ENCODE results near the gene LILRB2. TPM values are rescaled to one million over a fixed set of nuclear protein-coding genes. Genes with fewer than 3 reads are reported as not detected.
"Not testable (repeated sequence)": the region's sequence is repeated elsewhere in the genome, so short reads cannot be mapped to it uniquely, and the experiment has no call there.

The LILRB2 gene
- total and polyA plus RNA-seq, 4 donors, result 9.1 to 202 (median 27.9) TPM

DNA sequence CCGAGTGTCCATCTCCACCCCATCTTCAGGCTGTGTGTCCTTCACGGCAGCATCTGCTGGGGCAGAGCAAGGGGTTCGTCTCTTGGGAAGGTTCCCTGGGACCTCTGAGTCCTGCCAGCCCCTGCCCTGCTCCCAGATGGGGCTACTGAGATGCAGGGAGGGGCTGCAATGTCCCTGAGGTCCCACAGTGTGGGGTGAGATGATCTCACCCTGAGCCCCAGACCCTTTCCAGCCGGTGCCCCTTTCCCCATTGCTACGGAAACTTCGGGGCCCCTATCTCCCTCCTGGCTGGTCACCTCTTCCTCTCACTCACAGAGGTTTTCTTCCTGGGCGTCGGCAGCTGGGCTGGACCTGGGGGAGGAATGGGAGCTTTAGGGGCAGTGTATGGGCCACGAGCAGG, 5.0 kb downstream of the LILRB2 start:
- Histone ChIP-seq H3K36me3 (ENCODE audit: control insufficient read depth in 4 of 4, insufficient read depth in 4 of 4, low read length in 4 of 4) (no peaks in the 10 kb centered on the region), H3K9ac (ENCODE audit: insufficient read depth in 1 of 2, low read length in 2 of 2) (no peak overlapping the region), H3K4me1 (ENCODE audit: control insufficient read depth in 5 of 5, insufficient read depth in 5 of 5, low read length in 5 of 5) (no peaks in the 10 kb centered on the region), H3K27me3 (ENCODE audit: control insufficient read depth in 3 of 3, insufficient read depth in 3 of 3, low read length in 2 of 3) (peaks cover 0 to 13% (median 0%) of the 10 kb centered on the region in 3 donors), H3K27ac (ENCODE audit: low read depth in 1 of 2, low read length in 1 of 2) (no peak overlapping the region), H3K9me3 (ENCODE audit: control insufficient read depth in 4 of 4, insufficient read depth in 3 of 4, low read length in 3 of 4) (no peaks in the 10 kb centered on the region), H3K4me3 (no peak overlapping the region)
- DNase-seq (no peak), ATAC-seq (ENCODE audit: insufficient read depth, low FRiP score) (no peak)
- no peak for TF ChIP-seq CTCF (IDR thresholded peaks at IDR 0.05; ENCODE audit: control extremely low read depth, extremely low read depth)
- WGBS, 2 donors, result 61 to 86% methylated on average over 8 to 9 of the region's 9 CpGs

GRCh38 chr19:54274516-54274915, 6.4 kb downstream of the LILRB2 start:
- ATAC-seq (ENCODE audit: insufficient read depth, low FRiP score); H3K4me3 ChIP-seq; H3K9ac ChIP-seq (ENCODE audit: insufficient read depth in 1 of 2, low read length in 2 of 2); H3K27me3 ChIP-seq (ENCODE audit: control insufficient read depth in 3 of 3, insufficient read depth in 3 of 3, low read length in 2 of 3); H3K9me3 ChIP-seq (ENCODE audit: control insufficient read depth in 4 of 4, insufficient read depth in 3 of 4, low read length in 3 of 4); H3K27ac ChIP-seq (ENCODE audit: low read depth in 1 of 2, low read length in 1 of 2); H3K4me1 ChIP-seq (ENCODE audit: control insufficient read depth in 5 of 5, insufficient read depth in 5 of 5, low read length in 5 of 5); H3K36me3 ChIP-seq (ENCODE audit: control insufficient read depth in 4 of 4, insufficient read depth in 4 of 4, low read length in 4 of 4): not testable (repeated sequence)
- 63 to 85% methylated on average over 8 to 9 of the region's 9 CpGs for WGBS, 2 donors
- DNase-seq, result peak in 1 of 3 donors; percentile 1

DNA sequence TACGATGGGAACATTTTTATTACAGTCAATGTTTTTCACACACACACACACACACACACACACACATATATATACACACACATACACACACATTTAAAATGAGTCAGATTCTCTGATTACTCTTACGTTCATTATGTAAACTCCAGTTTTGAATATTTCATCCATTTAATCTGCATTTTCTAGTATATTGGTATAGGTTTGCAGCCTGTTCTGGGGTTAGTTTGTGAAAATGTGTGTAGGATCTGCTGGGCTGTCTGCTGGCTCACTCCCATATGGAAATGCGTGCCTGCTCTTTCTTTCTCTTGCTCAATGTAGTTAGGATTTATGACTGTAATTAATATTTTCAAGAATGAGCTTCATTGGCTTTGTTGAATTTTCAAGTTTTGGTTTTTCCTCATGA, 7.1 kb downstream of the LILRB2 start:
- Histone ChIP-seq H3K9ac (ENCODE audit: insufficient read depth in 1 of 2, low read length in 2 of 2) (no peak overlapping the region), H3K4me3 (no peak overlapping the region), H3K27me3 (ENCODE audit: control insufficient read depth in 3 of 3, insufficient read depth in 3 of 3, low read length in 2 of 3) (peaks cover 0 to 9% (median 0%) of the 10 kb centered on the region in 3 donors), H3K36me3 (ENCODE audit: control insufficient read depth in 4 of 4, insufficient read depth in 4 of 4, low read length in 4 of 4) (no peaks in the 10 kb centered on the region), H3K9me3 (ENCODE audit: control insufficient read depth in 4 of 4, insufficient read depth in 3 of 4, low read length in 3 of 4) (no peaks in the 10 kb centered on the region), H3K4me1 (ENCODE audit: control insufficient read depth in 5 of 5, insufficient read depth in 5 of 5, low read length in 5 of 5) (no peaks in the 10 kb centered on the region), H3K27ac (ENCODE audit: low read depth in 1 of 2, low read length in 1 of 2) (no peak overlapping the region)
- TF ChIP-seq CTCF (IDR thresholded peaks at IDR 0.05; ENCODE audit: control extremely low read depth, extremely low read depth), result no peak
- DNase-seq (no peak), ATAC-seq (ENCODE audit: insufficient read depth, low FRiP score) (no peak)
- 59 to 75% methylated on average over 3 of the region's 3 CpGs for WGBS, 2 donors

- H3K9ac ChIP-seq (ENCODE audit: insufficient read depth in 1 of 2, low read length in 2 of 2); H3K27ac ChIP-seq (ENCODE audit: low read depth in 1 of 2, low read length in 1 of 2): not testable (repeated sequence)
- WGBS, 2 donors, result 41 to 49% methylated on average over 5 of the region's 5 CpGs
These were observed 8.7 kb downstream of the LILRB2 start for GRCh38 chr19:54272181-54272580.

DNA sequence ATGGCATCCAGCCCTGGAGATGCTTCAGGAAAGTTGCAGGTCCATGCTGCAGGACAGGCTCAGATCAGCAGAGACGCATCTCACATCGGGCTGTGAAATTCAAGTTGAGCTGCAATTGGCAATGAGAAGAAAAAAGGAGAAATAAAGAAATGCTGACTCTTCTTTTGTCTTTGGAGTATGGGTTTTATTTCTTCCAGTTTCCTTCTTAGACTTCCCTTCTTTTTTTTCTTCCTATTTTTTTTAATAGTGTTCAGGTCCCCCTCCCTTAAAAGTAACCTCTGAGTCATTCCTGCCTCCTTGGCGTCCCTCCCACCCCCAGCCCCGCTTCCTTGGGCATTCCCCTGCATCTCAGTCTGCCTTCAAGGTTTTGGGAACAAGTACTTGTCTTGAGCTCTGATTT, 9.3 kb downstream of the LILRB2 start:
- WGBS, 2 donors, result 35 to 55% methylated on average over 2 to 4 of the region's 4 CpGs
- not testable (repeated sequence) for H3K36me3 ChIP-seq (ENCODE audit: control insufficient read depth in 4 of 4, insufficient read depth in 4 of 4, low read length in 4 of 4); H3K9ac ChIP-seq (ENCODE audit: insufficient read depth in 1 of 2, low read length in 2 of 2); H3K4me1 ChIP-seq (ENCODE audit: control insufficient read depth in 5 of 5, insufficient read depth in 5 of 5, low read length in 5 of 5); ATAC-seq (ENCODE audit: insufficient read depth, low FRiP score); H3K4me3 ChIP-seq; DNase-seq; H3K9me3 ChIP-seq (ENCODE audit: control insufficient read depth in 4 of 4, insufficient read depth in 3 of 4, low read length in 3 of 4)
- H3K27ac ChIP-seq (ENCODE audit: low read depth in 1 of 2, low read length in 1 of 2), result peak overlapping the region in 1 of 2 donors; percentile 72
- peaks cover 0 to 12% (median 0%) of the 10 kb centered on the region in 3 donors for H3K27me3 ChIP-seq (ENCODE audit: control insufficient read depth in 3 of 3, insufficient read depth in 3 of 3, low read length in 2 of 3)

More at GRCh38 chr19:54272181-54272580, 8.7 kb downstream of the LILRB2 start:
- H3K36me3 ChIP-seq (ENCODE audit: control insufficient read depth in 4 of 4, insufficient read depth in 4 of 4, low read length in 4 of 4); DNase-seq; H3K4me3 ChIP-seq; H3K9me3 ChIP-seq (ENCODE audit: control insufficient read depth in 4 of 4, insufficient read depth in 3 of 4, low read length in 3 of 4); ATAC-seq (ENCODE audit: insufficient read depth, low FRiP score); H3K4me1 ChIP-seq (ENCODE audit: control insufficient read depth in 5 of 5, insufficient read depth in 5 of 5, low read length in 5 of 5): not testable (repeated sequence)
- peaks cover 0 to 12% (median 0%) of the 10 kb centered on the region in 3 donors for H3K27me3 ChIP-seq (ENCODE audit: control insufficient read depth in 3 of 3, insufficient read depth in 3 of 3, low read length in 2 of 3)
